Smooth muscle cell (in vitro differentiated cells): ENCODE measurements around the gene MT1G. TPM values are rescaled to one million over a fixed set of nuclear protein-coding genes. Genes with fewer than 3 reads are reported as not detected.

Source experiments
- DNase-seq: peaks from one replicate; lab custom pipeline; 2025; ENCODE audit not compliant: unreplicated experiment; lab: John Stamatoyannopoulos, UW
- H2AFZ ChIP-seq: fragments of 200-600 bp; sonication (generic); 2 replicates; pipeline ENCODE4 v1.6.0; 2016; ENCODE audit warnings: antibody characterized with exemption, low read depth, mild to moderate bottlenecking
- H3F3A ChIP-seq: fragments of 200-600 bp; sonication (generic); 2 replicates; pipeline ENCODE4 v1.6.0; 2017; ENCODE audit warnings: antibody characterized with exemption, low read depth
- H3K27ac ChIP-seq: fragments of 200-600 bp; sonication (generic); 2 replicates; pipeline ENCODE4 v1.5.1; 2016; ENCODE audit warnings: low read depth, mild to moderate bottlenecking
- H3K27me3 ChIP-seq: fragments of 200-600 bp; sonication (generic); 2 replicates; pipeline ENCODE4 v1.6.1; 2016; ENCODE audit warnings: low read depth, mild to moderate bottlenecking
- H3K36me3 ChIP-seq: fragments of 200-600 bp; sonication (generic); 2 replicates; pipeline ENCODE4 v1.5.1; 2016; ENCODE audit warnings: low read depth
- H3K4me1 ChIP-seq: fragments of 200-600 bp; sonication (generic); 2 replicates; pipeline ENCODE4 v1.5.1; 2016; ENCODE audit warnings: low read depth
- H3K4me2 ChIP-seq: fragments of 200-600 bp; sonication (generic); 2 replicates; pipeline ENCODE4 v1.6.0; 2016; ENCODE audit warnings: mild to moderate bottlenecking
- H3K4me3 ChIP-seq: fragments of 200-600 bp; sonication (generic); 2 replicates; pipeline ENCODE4 v1.5.1; 2016; ENCODE audit warnings: mild to moderate bottlenecking
- H3K79me2 ChIP-seq: fragments of 200-600 bp; sonication (generic); 2 replicates; pipeline ENCODE4 v1.6.0; 2016; ENCODE audit warnings: low read depth, mild to moderate bottlenecking
- H3K9ac ChIP-seq: fragments of 200-600 bp; sonication (generic); 2 replicates; pipeline ENCODE4 v1.6.0; 2016; ENCODE audit warnings: low read depth
- H3K9me3 ChIP-seq: fragments of 200-600 bp; sonication (generic); replicated peaks from 2 replicates; pipeline ENCODE4 v1.5.1; 2016; ENCODE audit warnings: low read depth
- H4K20me1 ChIP-seq: fragments of 200-600 bp; sonication (generic); 2 replicates; pipeline ENCODE4 v1.6.0; 2016; ENCODE audit warnings: low read depth
- CTCF ChIP-seq: fragments of 200-600 bp; sonication (generic); IDR thresholded peaks from 2 replicates; pipeline ENCODE4 v1.5.1; 2017; ENCODE audit warnings: borderline replicate concordance, mild to moderate bottlenecking, antibody characterized with exemption; ENCODE audit not compliant: insufficient read depth, poor library complexity, severe bottlenecking
- WGBS: methylation state at CpG from one replicate; pipeline ENCODE4 v1.1.7; 2016; ENCODE audit warnings: low lambda C conversion rate; 5-methylcytosine and 5-hydroxymethylcytosine counted together
- polyA plus RNA-seq: library from polyadenylated mRNA; unstranded; fragments of >200 nt; fragmentation: Nextera tagmentation; extraction: Ambion mirVana; gene quantifications from 2 replicates; pipeline ENCODE4 v1.2.1, GENCODE V29; 2016
- total RNA-seq: library from RNA; depleted of rRNA; stranded (reverse); fragments of >200 nt; gene quantifications from 2 replicates; pipeline ENCODE4 v1.2.3, GENCODE V29; 2014

MT1G gene
- total and polyA plus RNA-seq, 2 experiments from 2014 or later, result not detected

DNA sequence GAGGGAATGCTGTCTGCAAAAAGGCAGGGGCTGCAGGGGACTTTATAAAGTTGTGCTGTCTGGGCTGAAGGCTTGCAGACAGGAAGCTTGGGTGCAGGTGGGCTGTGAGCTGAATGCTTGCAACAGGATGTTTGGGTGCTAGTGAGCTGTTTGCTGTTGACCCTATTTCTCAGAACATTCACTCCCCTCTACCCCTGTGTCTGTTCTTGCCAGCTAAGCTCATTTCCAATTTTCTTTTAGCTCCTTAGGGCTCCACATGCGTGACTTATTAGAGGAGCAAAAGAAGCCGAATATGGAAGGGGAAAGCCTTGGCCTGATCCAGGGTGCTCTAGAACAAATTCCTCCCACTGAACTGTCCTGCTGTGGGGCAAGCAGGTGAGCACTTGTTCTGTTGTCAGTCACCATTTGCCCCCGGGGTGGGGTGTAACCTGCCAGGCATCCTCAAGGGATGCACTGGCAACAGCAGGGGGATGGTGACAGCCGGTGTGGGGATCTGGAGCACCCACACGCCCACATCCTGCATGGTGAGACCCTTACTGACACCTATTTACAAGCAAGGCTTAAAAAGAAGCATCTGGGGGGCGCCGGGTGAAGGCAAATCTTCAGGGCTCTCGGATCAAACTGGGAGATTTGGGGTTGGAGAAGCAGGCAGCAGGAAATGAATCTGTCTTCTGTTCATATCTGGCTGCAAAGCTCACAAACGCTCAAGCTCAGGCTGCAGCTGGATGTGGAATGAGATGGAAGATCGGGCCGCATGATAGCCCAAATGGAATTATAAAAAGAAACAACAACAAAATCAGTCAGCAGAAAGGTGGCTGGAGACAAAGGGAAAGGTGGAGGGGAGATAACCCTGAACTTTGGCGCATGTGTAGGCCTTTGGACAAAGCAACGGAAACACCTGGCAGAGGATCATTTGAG, 40.9 kb upstream of the MT1G start:
- Histone ChIP-seq H3K36me3 (no peaks in the 10 kb centered on the region), H3K27me3 (no peaks in the 10 kb centered on the region), H3K4me1 (no peaks in the 10 kb centered on the region), H3K27ac (no peak overlapping the region), H3F3A (no peaks in the 10 kb centered on the region), H3K79me2 (no peaks in the 10 kb centered on the region), H4K20me1 (no peaks in the 10 kb centered on the region), H3K4me2 (no peak overlapping the region), H2AFZ (no peak overlapping the region), H3K9me3 (no peaks in the 10 kb centered on the region), H3K9ac (no peak overlapping the region), H3K4me3 (no peak overlapping the region)
- TF ChIP-seq CTCF, result no peak
- WGBS, result 77% methylated on average over 13 of the region's 13 CpGs
- no peak for DNase-seq

- TF ChIP-seq CTCF, result no peak
- 98% methylated on average over 5 of the region's 5 CpGs for WGBS
- no peaks in the 10 kb centered on the region for H3K36me3 ChIP-seq
- H3K27ac ChIP-seq, result no peak overlapping the region
- no peak overlapping the region for H3K4me3 ChIP-seq
- H3K27me3 ChIP-seq, result no peaks in the 10 kb centered on the region
- no peaks in the 10 kb centered on the region for H3K4me1 ChIP-seq
- H3F3A ChIP-seq, result no peaks in the 10 kb centered on the region
- H3K9me3 ChIP-seq, result no peaks in the 10 kb centered on the region
- H3K4me2 ChIP-seq, result no peak overlapping the region
- DNase-seq, result no peak
- H3K79me2 ChIP-seq, result no peaks in the 10 kb centered on the region
- no peaks in the 10 kb centered on the region for H4K20me1 ChIP-seq
- H3K9ac ChIP-seq, result no peak overlapping the region
- no peak overlapping the region for H2AFZ ChIP-seq
Observed at GRCh38 chr16:56702836-56703235, 35.0 kb upstream of the MT1G start.

GRCh38 chr16:56701534-56701933, 33.7 kb upstream of the MT1G start:
- Histone ChIP-seq H2AFZ (peak overlapping the region; percentile 5), H3K27ac (no peak overlapping the region), H3K9ac (no peak overlapping the region), H3K4me3 (no peak overlapping the region), H3K4me1 (no peaks in the 10 kb centered on the region), H3F3A (no peaks in the 10 kb centered on the region), H4K20me1 (no peaks in the 10 kb centered on the region), H3K79me2 (no peaks in the 10 kb centered on the region), H3K27me3 (no peaks in the 10 kb centered on the region), H3K9me3 (peaks cover 5% of the 10 kb centered on the region), H3K4me2 (no peak overlapping the region), H3K36me3 (no peaks in the 10 kb centered on the region)
- DNase-seq, result no peak
- WGBS, result 85% methylated on average over 7 of the region's 7 CpGs
- TF ChIP-seq CTCF, result no peak
